NCI-H146 (cell line): ENCODE measurements around the gene ZNF496.

ENCODE experiments used
- DNase-seq: peaks from one replicate; lab custom pipeline; 2025; lab: John Stamatoyannopoulos, UW

Gene ZNF496

GRCh38 chr1:247328311-247328710 lies 3.4 kb downstream of the ZNF496 start:
- DNase-seq: no peak

DNA sequence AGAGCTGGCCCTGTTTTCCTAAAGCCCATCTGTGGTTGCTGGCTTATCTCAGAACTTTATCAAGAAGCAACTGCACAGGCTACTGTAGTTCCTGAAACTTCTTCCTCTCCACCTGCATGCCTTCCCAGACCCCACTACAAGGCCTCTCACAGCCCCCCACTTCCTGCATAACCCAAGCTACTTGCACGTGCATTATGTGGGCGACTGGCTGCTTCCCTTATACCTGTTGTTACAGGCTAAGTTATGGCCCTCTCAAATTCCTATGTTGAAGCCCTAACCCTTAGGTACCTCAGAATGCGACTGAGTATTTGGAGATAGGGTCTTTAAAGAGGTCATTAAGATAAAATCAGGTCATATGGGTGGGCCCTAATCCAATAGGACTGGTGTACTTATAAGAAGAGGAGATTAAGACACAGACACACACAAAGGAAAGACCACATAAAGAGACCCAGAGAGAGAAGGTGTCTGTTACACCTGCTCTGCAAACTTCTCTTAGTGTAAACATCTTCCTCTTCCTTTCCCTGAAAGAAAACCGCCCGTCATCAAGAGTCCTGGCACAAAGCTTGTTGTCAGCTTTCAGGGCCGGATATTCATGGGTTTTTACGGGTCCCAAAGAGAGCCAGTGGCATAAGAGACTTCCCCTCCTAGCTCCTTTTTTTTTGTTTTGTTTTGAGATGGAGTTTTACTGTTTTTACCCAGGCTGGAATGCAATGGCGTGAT lies 5.1 kb downstream of the ZNF496 start:
- DNase-seq: no peak

- DNase-seq: peak; percentile 95
Observed at GRCh38 chr1:247324923-247325322, 6.7 kb downstream of the ZNF496 start.

- DNase-seq: no peak
Observed at GRCh38 chr1:247324204-247324787, 7.4 kb downstream of the ZNF496 start.

DNA sequence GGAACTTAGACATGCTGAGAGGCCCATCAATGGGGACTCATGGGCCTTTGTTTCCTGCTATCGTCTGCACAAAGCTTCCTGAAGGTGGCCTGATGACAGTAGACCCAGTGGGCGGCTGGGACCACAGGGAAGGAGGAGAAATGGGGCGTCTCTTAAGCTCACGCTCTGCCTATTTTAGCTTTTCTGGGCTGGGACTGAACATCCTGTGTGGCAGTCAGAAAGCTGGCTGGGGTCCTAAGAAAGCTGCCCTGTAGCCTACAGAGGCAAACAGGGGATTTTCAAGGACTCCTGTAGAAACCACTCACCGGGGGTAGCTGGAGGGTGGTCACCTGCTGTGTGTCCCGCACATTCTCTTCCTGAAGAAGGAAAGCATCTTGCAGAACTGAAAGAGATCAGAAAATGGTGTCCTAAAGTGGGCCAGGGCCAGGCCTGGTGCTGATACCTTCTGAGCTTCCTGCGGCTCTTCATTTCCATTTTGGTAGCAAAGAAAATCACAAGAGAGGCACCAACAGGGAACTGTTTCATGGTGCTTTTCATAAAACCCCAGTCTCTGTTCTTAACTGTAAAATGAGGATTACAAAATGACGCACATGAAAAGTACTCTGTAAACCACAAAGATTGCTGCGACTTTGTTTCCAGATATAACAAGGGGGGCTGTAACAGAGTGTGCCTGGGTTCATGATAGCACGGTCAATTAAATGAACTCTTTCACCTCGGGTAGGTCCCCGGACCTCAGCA lies 8.6 kb downstream of the ZNF496 start:
- DNase-seq: no peak

- DNase-seq: no peak
Observed at GRCh38 chr1:247322442-247322841, 9.2 kb downstream of the ZNF496 start.

GRCh38 chr1:247317702-247318101 lies 14.0 kb downstream of the ZNF496 start:
- DNase-seq: no peak

DNA sequence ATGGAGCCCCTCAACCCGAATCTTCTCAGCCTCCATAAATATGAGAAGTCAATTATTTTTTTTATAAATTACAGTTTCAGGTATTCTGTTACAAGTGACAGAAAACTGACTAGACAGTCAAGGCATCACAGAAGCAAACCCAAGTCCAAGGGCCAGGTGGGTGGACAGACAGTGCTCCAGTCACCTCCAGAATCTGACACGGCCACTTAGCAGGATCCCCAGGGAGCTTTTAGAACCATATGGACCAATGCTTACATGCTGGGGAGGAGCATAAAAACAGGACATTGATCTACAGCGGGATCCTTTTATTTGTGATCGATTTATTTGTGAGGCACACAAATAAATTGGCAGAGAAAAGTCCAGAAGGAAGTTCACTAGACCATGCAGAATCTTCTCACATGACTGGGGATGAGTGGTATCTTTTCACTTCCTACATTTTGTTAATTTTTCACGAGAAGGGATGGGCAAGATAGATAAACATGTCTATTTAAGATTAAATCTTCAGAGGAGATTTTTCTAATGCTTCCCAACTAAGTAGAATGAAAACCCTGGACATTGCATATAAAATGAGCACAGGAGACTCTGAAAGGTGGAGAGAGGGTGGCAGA lies 15.0 kb downstream of the ZNF496 start:
- DNase-seq: no peak

- no peak for DNase-seq
Observed at GRCh38 chr1:247304031-247304430, 27.6 kb downstream of the ZNF496 start.

GRCh38 chr1:247303216-247303615 lies 28.5 kb downstream of the ZNF496 start:
- DNase-seq: no peak

GRCh38 chr1:247301176-247301540 lies 30.5 kb downstream of the ZNF496 start:
- no peak for DNase-seq

DNA sequence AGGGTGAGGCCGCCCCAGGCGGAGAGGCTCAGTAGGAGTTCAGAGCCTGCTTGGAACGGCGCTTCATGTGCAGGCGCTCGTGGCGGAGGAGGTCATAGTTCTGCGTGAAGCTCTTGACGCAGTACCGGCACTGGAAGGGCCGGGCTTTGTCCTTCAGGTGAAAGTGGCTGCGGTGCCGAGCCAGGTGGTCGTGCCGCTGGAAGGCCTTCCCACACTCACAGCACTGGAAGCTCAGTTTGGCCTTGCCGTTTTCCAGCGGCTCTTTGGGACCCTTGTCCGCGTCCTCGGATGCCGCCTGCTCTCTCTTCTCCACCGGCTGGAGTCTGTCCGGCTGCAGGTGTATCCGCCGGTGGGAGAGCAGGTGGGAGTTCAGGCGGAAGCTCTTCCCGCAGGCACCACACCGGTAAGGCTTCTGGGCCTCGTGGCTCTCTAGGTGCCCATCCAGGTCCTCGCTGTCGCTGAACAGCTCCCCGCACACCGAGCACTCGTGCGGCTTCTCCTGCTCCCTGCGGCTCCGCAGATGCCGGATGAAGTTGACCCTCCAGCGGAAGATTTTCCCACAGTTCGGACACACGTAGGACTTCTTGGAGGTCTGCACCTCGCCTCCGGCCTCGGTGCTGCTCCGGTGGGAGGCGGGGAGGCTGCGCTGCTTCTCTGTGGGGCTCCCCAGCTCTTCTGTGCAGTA lies 31.0 kb downstream of the ZNF496 start:
- no peak for DNase-seq

GRCh38 chr1:247299723-247300381 lies 31.8 kb downstream of the ZNF496 start:
- no peak for DNase-seq

GRCh38 chr1:247298701-247299100 lies 33.0 kb downstream of the ZNF496 start:
- DNase-seq: peak; percentile 42

DNA sequence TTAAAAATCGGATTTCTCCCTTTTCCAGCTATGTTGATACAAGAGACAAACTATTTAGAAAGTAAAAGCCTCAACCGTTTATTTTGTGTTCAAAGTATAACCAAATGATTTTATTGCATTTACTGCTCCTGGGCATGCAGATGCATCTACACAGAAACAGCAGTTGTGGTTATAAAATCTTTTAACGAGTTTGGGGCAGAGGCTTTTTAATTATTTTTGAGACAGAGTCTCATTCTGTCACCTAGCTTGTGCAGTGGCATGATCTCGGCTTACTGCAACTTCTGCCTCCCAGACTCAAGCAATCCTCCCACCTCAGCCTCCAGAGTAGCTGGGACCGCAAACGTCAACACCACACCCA lies 33.6 kb downstream of the ZNF496 start:
- no peak for DNase-seq

DNA sequence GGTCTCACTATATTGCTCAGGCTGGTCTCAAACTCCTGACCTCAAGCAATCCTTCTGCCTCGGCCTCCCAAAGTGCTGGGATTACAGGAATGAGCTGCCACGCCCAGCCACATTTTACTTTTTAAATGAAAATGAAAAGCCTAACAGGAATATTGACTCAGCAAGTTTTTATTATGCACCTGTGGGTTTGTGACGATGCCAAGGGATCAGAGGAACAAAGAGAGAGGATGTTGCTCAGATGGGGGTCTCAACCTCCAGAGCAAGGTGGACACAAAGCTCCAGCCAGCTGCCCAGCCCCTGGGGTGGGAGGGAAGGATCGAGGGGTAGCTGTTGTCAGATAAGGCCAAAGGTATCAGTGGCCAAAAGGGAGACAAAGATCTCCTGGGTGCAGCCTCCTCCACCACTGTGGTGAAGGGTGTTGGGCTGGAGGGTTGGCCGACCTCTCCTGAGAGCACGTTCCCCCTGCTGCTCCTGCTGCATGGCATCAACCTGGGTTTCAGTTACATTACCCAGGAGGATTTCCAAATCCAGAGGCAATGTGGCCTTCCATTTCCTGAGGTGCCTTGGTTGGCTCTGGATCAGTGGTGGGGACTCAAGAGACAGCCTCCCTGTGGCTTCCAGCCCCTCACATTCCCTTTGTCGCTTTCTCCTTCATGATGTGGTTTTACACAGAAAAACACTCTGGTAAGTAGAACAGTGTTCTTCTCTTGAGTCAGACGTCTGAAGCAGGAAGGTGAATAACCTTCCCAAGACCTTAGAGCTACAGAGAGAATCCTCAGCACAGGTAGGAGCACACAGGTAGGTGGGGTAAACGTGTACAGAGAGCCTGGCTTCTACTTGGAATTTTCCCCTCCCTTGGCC lies 34.2 kb downstream of the ZNF496 start:
- peak; percentile 70 for DNase-seq

DNA sequence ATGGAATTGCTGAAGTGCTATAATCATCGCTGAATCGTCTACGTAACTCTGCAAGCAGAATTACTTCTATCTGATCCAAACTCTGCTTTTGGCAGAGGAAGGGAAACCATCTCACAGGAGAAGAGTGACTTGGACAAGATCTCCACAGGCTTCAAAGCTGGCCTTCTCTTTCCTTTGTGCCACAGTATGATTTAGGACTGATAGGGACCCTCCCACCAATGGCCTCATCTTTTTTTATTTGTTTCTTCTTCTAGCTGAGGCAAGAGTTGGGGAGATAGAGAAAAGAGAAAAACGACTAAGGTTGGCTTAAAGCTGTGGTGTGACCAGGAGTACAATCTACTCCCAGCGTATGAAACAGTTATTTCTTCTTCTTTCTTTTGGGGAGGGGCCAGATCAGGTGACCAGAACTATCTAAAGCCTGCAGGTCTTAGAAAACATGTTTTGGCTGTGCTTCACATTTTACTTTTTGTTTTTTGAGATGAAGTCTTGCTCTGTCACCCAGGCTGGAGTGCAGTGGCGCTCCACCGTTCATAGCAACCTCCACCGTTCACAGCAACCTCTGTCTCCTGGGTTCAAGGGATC lies 35.0 kb downstream of the ZNF496 start:
- DNase-seq: no peak

- DNase-seq: no peak
Observed at GRCh38 chr1:247295746-247296145, 35.9 kb downstream of the ZNF496 start.

- no peak for DNase-seq
Observed at GRCh38 chr1:247295274-247295684, 36.4 kb downstream of the ZNF496 start.

DNA sequence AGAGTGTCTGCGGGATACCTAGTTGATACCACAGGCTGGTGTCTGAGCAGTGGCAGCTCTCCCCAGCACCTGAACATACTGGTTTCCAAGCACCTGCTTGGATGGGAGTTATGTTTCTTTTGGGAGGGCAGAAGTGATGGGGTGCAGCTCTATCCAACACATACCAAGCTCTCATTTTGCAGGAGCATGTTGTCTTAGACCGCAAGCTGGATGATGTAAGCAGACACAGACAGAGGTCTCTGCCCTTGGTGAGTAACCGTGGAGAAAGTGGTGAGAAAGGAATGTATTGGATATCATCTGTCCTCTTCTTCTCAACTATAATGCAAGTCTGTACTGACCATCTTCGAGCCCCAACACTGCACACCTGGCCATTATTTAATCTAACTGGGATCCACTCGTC lies 37.4 kb downstream of the ZNF496 start:
- no peak for DNase-seq

GRCh38 chr1:247293047-247293446 lies 38.6 kb downstream of the ZNF496 start:
- no peak for DNase-seq
